Ovary (tissue), 9 donors: ENCODE results near the gene PRM2. TPM values are rescaled to one million over a fixed set of nuclear protein-coding genes. Genes with fewer than 3 reads are reported as not detected.

ENCODE experiments used
- DNase-seq, 5 donors: peaks; one replicate each; pipeline ENCODE4 v3.0.0-alpha.2; 2019 to 2020
- H3K27ac ChIP-seq, 2 donors: fragments of 200-600 bp; one replicate each; pipeline versions ENCODE4 v1.5.1 to v1.8.0; 2019 to 2022
- H3K27me3 ChIP-seq: fragments of 200-600 bp; one replicate; pipeline ENCODE4 v1.8.0; 2022
- H3K36me3 ChIP-seq: fragments of 200-600 bp; sonication (generic); one replicate; pipeline ENCODE4 v1.5.1; 2019
- H3K4me1 ChIP-seq: one replicate; pipeline ENCODE4 v1.8.1; 2013; ENCODE audit warnings: mild to moderate bottlenecking, moderate library complexity; ENCODE audit not compliant: insufficient read depth
- H3K4me3 ChIP-seq: fragments of 200-600 bp; sonication (generic); one replicate; pipeline ENCODE4 v1.5.1; 2017
- H3K9me3 ChIP-seq, 2 donors: fragments of 200-600 bp in 1 of 2; sonication (generic) in 1 of 2; one replicate each; pipeline versions ENCODE4 v1.5.1 to v1.8.1; 2013 to 2019; ENCODE audit warnings: mild to moderate bottlenecking in 1 of 2, moderate library complexity in 1 of 2
- EP300 ChIP-seq: sonication (generic); formaldehyde crosslinking; IDR thresholded peaks from one replicate; pipeline ENCODE4 v1.6.1; 2017; ENCODE audit warnings: antibody characterized with exemption
- POLR2A ChIP-seq: fragments of 450-650 bp; IDR thresholded peaks from one replicate; pipeline ENCODE4 v1.6.1; 2017; ENCODE audit warnings: antibody characterized with exemption, mild to moderate bottlenecking, moderate library complexity
- WGBS, 3 donors: extraction: QIAGEN DNeasy Blood & Tissue Kit in 1 of 3; methylation state at CpG; one replicate each; pipeline versions ENCODE4 v1.1.5 to v1.1.7; 2013 to 2017; 5-methylcytosine and 5-hydroxymethylcytosine counted together
- intact Hi-C, 4 donors: fragments of 100-400 bp; cut with DNase I; formaldehyde crosslinking; loops; one replicate each; pipeline versions ENCODE4 v1.11.0 to v1.15.1; 2022 to 2023
- polyA plus RNA-seq, 2 donors: library from polyadenylated mRNA; stranded (reverse); fragments of 200-250 nt in 1 of 2; fragments of 350-450 nt in 1 of 2; fragmentation: Illumina TruSeq in 1 of 2; extraction: RNeasy Lipid Tissue Mini Kit (QIAGEN cat#74804) in 1 of 2; gene quantifications; one replicate each; pipeline ENCODE4 v1.2.3, GENCODE V29; 2013 to 2014
- total RNA-seq, 7 donors: library from RNA; depleted of rRNA in 2 of 7; stranded (reverse); fragments of >200 nt in 2 of 7; fragmentation: NEBNext Ultra II Directional in 3 of 7; extraction: Animal tissue kit (Norgen Biotek cat#: 25700) in 3 of 7; gene quantifications; one replicate each; pipeline versions ENCODE4 v1.1.0 to v1.2.4, GENCODE V29; 2016 to 2023
- TF ChIP-seq, protein P1 (sequence below), 3 donors: fragments of 450-650 bp in 2 of 3; fragments of 200-600 bp in 1 of 3; IDR thresholded peaks; one replicate each; pipeline versions ENCODE4 v1.5.1 to v1.8.0; 2016 to 2022; ENCODE audit warnings: antibody characterized with exemption in 3 of 3, mild to moderate bottlenecking in 1 of 3
- donor health status: DM: no; HTN: no; CAD: no; lungs with moderate emphysema.
- donor health status: DM: no; HTN: no; CAD: no.
- donor health status: Bipolar disorder and iron deficiency.
- donor health status: DM: yes; HTN: yes; CAD: no.
- donor health status: DM: no; HTN: no; CAD: no.
- donor health status: DM: yes; HTN: yes; CAD: no.

PRM2 gene
- total and polyA plus RNA-seq, 9 donors = not detected

DNA sequence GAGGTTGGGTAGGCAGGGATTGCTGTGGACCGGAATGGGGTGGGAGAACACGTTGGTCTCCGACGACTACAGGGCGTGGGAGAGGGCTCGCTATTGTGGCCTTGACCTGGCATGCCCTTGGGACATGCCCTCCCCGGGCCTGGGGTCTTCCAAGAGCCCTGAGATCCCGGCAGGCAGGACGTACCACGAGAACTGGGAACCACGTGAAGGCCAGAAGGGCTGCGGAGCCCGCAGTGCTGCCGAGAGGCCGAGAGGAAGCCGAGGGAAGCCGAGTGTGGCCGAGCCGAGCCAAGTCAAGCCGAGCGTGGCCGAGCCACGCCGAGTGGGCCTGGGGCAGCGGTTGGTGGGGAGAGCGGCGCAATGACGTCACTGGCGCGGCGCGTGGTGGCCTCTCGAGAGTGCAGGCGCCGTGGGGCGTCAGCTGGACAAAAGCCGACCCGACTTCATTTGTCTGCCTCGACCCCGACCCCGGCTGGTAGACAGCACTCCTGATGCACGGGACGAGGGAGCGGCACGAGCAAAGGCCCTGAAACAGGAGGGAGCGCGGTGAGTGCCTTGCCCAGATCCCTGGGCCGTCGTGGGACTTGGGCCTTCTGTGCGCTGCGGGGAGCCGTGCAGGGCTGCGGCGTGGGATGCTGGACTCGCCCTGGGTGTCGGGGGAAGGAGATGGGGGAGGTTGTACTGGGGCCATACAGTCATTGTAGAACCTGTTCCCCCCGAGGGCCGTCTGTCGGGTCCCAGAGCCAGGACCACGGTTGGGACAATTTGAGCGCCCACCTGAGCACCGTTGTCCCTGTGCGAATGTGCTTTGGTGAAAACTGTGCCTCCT lies 26.8 kb downstream of the PRM2 start:
- Histone ChIP-seq H3K36me3 (no peaks in the 10 kb centered on the region), H3K27me3 (no peaks in the 10 kb centered on the region), H3K4me1 (peaks cover under 1% of the 10 kb centered on the region), H3K9me3 (no peaks in the 10 kb centered on the region), H3K27ac (no peak overlapping the region), H3K4me3 (no peak overlapping the region)
- TF ChIP-seq POLR2A (no peak), EP300 (no peak)
- TF ChIP-seq, protein P1, sequence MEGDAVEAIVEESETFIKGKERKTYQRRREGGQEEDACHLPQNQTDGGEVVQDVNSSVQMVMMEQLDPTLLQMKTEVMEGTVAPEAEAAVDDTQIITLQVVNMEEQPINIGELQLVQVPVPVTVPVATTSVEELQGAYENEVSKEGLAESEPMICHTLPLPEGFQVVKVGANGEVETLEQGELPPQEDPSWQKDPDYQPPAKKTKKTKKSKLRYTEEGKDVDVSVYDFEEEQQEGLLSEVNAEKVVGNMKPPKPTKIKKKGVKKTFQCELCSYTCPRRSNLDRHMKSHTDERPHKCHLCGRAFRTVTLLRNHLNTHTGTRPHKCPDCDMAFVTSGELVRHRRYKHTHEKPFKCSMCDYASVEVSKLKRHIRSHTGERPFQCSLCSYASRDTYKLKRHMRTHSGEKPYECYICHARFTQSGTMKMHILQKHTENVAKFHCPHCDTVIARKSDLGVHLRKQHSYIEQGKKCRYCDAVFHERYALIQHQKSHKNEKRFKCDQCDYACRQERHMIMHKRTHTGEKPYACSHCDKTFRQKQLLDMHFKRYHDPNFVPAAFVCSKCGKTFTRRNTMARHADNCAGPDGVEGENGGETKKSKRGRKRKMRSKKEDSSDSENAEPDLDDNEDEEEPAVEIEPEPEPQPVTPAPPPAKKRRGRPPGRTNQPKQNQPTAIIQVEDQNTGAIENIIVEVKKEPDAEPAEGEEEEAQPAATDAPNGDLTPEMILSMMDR (IDR thresholded peaks at IDR 0.05) = no peak
- intact Hi-C loops = loop anchor here in 2 of 4 donors (10.0 kb wide), 1 partner anchor 95 kb away; the partner anchor contains the start of gene RMI2 (in 2 of the 2)
- WGBS, 3 donors = 87 to 90% (median 89%) methylated on average over 61 to 63 of the region's 63 CpGs
- DNase-seq = no peak

DNA sequence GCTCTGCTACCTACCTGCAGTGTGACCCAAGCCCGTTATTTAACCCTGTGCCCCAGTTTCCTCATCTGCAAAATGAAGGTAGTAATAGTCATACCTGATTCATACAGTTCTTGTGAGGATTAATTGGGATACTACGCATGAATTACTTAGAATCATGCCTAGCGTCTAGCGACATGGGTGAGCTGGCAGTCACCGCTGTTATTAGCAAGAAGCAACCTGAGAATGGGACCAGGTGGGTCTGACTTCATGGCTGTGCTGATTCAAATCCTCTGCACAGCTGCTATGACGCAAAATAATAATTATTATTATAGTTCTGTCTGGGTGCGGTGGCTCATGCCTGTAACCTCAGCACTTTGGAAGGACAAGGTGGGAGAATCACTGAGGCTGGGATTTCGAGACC lies 28.1 kb downstream of the PRM2 start:
- 94 to 95% (median 94%) methylated on average over 8 of the region's 8 CpGs for WGBS, 3 donors
- Histone ChIP-seq H3K27ac (no peak overlapping the region), H3K27me3 (no peaks in the 10 kb centered on the region), H3K36me3 (no peaks in the 10 kb centered on the region), H3K4me1 (no peaks in the 10 kb centered on the region), H3K9me3 (no peaks in the 10 kb centered on the region), H3K4me3 (no peak overlapping the region)
- no peak for DNase-seq
- intact Hi-C loops = no loop called here
- TF ChIP-seq EP300 (no peak), POLR2A (no peak)
- TF ChIP-seq, protein P1 (IDR thresholded peaks at IDR 0.05) = no peak

DNA sequence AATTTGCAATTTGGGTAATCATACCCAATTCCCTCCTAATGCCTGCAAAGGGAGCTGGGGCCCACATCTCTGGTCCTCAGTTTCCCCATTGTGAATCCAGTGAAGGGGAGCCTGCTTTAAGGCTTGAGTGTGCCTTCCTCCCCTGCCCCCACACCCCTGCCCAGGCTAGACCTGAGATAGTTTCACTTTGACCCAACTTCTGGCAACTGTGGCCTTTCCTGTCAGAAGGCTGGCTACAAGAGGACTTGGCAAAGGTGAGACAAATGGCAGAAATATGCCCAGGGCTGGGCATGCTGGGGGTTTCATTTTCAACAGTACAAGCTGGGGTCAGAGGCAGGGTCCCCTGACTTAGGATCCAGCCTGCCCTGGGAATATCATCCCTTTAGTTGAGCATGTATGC lies 30.3 kb downstream of the PRM2 start:
- Histone ChIP-seq H3K27ac (no peak overlapping the region), H3K9me3 (no peaks in the 10 kb centered on the region), H3K27me3 (no peaks in the 10 kb centered on the region), H3K4me1 (no peaks in the 10 kb centered on the region), H3K4me3 (no peak overlapping the region), H3K36me3 (no peaks in the 10 kb centered on the region)
- intact Hi-C loops = no loop called here
- DNase-seq = no peak
- TF ChIP-seq EP300 (no peak), POLR2A (no peak)
- TF ChIP-seq, protein P1 (IDR thresholded peaks at IDR 0.05) = no peak

DNA sequence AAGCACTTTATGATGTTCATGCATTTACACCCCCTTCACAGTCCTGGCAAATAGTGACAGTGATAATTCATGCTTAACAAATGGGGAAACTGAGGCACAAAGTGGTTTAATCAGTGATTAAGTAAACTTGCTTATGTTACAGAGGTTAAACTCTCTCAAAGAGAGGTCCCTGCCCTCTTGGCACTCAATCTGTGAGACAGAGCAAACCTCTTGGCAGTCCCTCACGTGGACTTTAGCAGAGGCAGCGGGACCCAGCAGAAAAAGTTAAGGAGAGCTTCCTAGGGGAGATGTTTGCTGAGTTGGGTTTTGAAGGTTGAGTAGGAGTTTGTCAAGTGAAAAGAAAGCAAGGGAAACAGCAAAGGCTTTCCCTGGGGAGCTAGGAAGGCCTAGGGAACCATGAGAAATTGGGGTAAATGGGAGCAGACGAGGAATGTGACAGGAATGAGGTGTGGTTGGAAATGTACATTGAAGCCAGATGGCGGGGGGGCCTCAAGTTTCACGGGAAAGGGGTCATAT lies 31.0 kb downstream of the PRM2 start:
- H3K4me3 ChIP-seq = no peak overlapping the region
- H3K27ac ChIP-seq = no peak overlapping the region
- intact Hi-C loops = no loop called here
- no peaks in the 10 kb centered on the region for H3K27me3 ChIP-seq
- no peaks in the 10 kb centered on the region for H3K36me3 ChIP-seq
- H3K4me1 ChIP-seq = no peaks in the 10 kb centered on the region
- no peak for TF ChIP-seq POLR2A
- TF ChIP-seq EP300 = no peak
- TF ChIP-seq, protein P1 (IDR thresholded peaks at IDR 0.05) = no peak
- DNase-seq = no peak
- H3K9me3 ChIP-seq = no peaks in the 10 kb centered on the region
- 79 to 81% (median 81%) methylated on average over 5 of the region's 5 CpGs for whole genome bisulfite sequencing, 3 donors
